ENCODE measurements around the gene ZNF467. TPM values are rescaled to one million over a fixed set of nuclear protein-coding genes. Genes with fewer than 3 reads are reported as not detected.

Gene ZNF467
- total and polyA plus RNA-seq, 2 donors (not counting 1 experiment from before 2014, with no cell fraction given) = 0.39 to 1.1 TPM

- Histone ChIP-seq H2AFZ (ENCODE audit: insufficient read depth, low read depth, low read length, poor library complexity, severe bottlenecking) (no peak overlapping the region), H4K20me1 (ENCODE audit: control insufficient read depth, insufficient read depth, low read length, poor library complexity, severe bottlenecking) (no peaks in the 10 kb centered on the region), H3K4me1 (ENCODE audit: control insufficient read depth in 2 of 2, insufficient read depth in 2 of 2, low read length in 2 of 2) (no peaks in the 10 kb centered on the region), H3K27me3 (replicated peaks in 1 of 4; ENCODE audit: control extremely low read depth in 1 of 4, control insufficient read depth in 3 of 4, insufficient read depth in 4 of 4, low read length in 3 of 4) (peaks cover 0 to 10% (median 0%) of the 10 kb centered on the region in 4 experiments), H3K9me3 (ENCODE audit: control extremely low read depth in 1 of 3, control insufficient read depth in 2 of 3, insufficient read depth in 1 of 3, low read length in 2 of 3) (peaks cover 0 to 3% (median 0%) of the 10 kb centered on the region in 3 donors), H3K4me3 (ENCODE audit: control extremely low read depth in 1 of 5, extremely low read depth in 1 of 5, insufficient read depth in 1 of 5, low read depth in 2 of 5, low read length in 4 of 5) (no peak overlapping the region), H3K27ac (ENCODE audit: low read length in 2 of 2) (no peak overlapping the region), H3K36me3 (replicated peaks in 1 of 2; ENCODE audit: control extremely low read depth in 1 of 2, control insufficient read depth in 1 of 2, extremely low read depth in 1 of 2, insufficient read depth in 2 of 2, low read length in 1 of 2) (no peaks in the 10 kb centered on the region), H3K79me2 (ENCODE audit: control insufficient read depth, insufficient read depth, low read length) (no peaks in the 10 kb centered on the region), H3K9ac (ENCODE audit: low read length) (no peak overlapping the region), H3K4me2 (replicated peaks; ENCODE audit: low read depth, low read length, poor library complexity, severe bottlenecking) (no peak overlapping the region)
- ATAC-seq (ENCODE audit: low read depth) = no peak
- Mint-ChIP-seq H3K27ac (no peak overlapping the region), H3K4me1 (no peaks in the 10 kb centered on the region), H3K4me3 (no peak overlapping the region), H3K27me3 (peaks cover 4% of the 10 kb centered on the region), H3K9me3 (ENCODE audit: insufficient read depth) (no peaks in the 10 kb centered on the region)
- 93% methylated on average over 6 of the region's 9 CpGs for WGBS (ENCODE audit: insufficient coverage)
- TF ChIP-seq CTCF (IDR thresholded peaks at IDR 0.05) (no peak), EZH2 (IDR thresholded peaks at IDR 0.05; ENCODE audit: borderline replicate concordance, insufficient read depth, low read depth, low read length, poor library complexity, severe bottlenecking) (no peak)
- ChIA-PET CTCF (interaction anchor here (2.2 kb wide), 1 partner anchor 8 kb away, joined by 11 read pairs; no protein-coding TSS in a partner anchor), POLR2A (no interaction called here)
- intact Hi-C loops (cut with micrococcal nuclease) = no loop called here
- DNase-seq = no peak
Measured at GRCh38 chr7:149750122-149750845, 23.1 kb downstream of the ZNF467 start.

Measured in B cell (primary cell).